Measurements from ENCODE around the gene PTGER3. TPM values are rescaled to one million over a fixed set of nuclear protein-coding genes. Genes with fewer than 3 reads are reported as not detected.

PTGER3 gene
- total and polyA plus RNA-seq, 2 experiments from 2014 or later: 0.45 to 1.6 TPM

- Mint-ChIP-seq H3K4me1 (no peaks in the 10 kb centered on the region; the same call in 2 of the 3 replicates), H3K36me3 (ENCODE audit: low read depth) (no peaks in the 10 kb centered on the region), H3K4me3 (no peak overlapping the region), H3K9me3 (no peaks in the 10 kb centered on the region), H3K27ac (no peak overlapping the region), H3K27me3 (ENCODE audit: insufficient read depth, low read depth, poor library complexity) (peaks cover 3% of the 10 kb centered on the region)
- no peaks in the 10 kb centered on the region for H3K9me2 ChIP-seq (ENCODE audit: insufficient read depth)
- TF ChIP-seq CTCF (conservative IDR thresholded peaks at IDR 0.05; ENCODE audit: low read depth in 2 of 2) (no peak), NANOG (IDR thresholded peaks at IDR 0.05; ENCODE audit: borderline replicate concordance) (no peak), ETS1 (IDR thresholded peaks at IDR 0.05) (no peak), REST (IDR thresholded peaks at IDR 0.05; ENCODE audit: unreplicated experiment) (no peak), POLR2AphosphoS5 (IDR thresholded peaks at IDR 0.05; ENCODE audit: low read depth) (no peak), CREB1 (CRISPR knock-in tag; IDR thresholded peaks at IDR 0.05; ENCODE audit: low read depth) (no peak), STAT1 (IDR thresholded peaks at IDR 0.05; ENCODE audit: unreplicated experiment) (no peak), ZNF462 (CRISPR knock-in tag; IDR thresholded peaks at IDR 0.05) (no peak), ZNF331 (CRISPR knock-in tag; IDR thresholded peaks at IDR 0.05; ENCODE audit: low read depth) (no peak), ZNF114 (CRISPR knock-in tag; IDR thresholded peaks at IDR 0.05) (no peak), JUNB (IDR thresholded peaks at IDR 0.05; ENCODE audit: unreplicated experiment) (no peak), EZH2 (IDR thresholded peaks at IDR 0.05; ENCODE audit: low read depth, unreplicated experiment) (no peak), EZH2phosphoT487 (IDR thresholded peaks at IDR 0.05; ENCODE audit: unreplicated experiment) (no peak)
- H3K79me2 ChIP-seq (replicated peaks; ENCODE audit: insufficient read depth): no peaks in the 10 kb centered on the region
- no peak overlapping the region for H3K4me2 ChIP-seq
- no peak overlapping the region for H3K27ac ChIP-seq (ENCODE audit: low read depth)
- H4K20me1 ChIP-seq (replicated peaks; ENCODE audit: insufficient read depth): no peaks in the 10 kb centered on the region
- H3F3A ChIP-seq (replicated peaks; ENCODE audit: low read depth): no peaks in the 10 kb centered on the region
- no peak overlapping the region for H3K4me3 ChIP-seq
- no peak for ATAC-seq
- no peaks in the 10 kb centered on the region for H3K4me1 ChIP-seq (ENCODE audit: insufficient read depth)
- no peak for DNase-seq (ENCODE audit: low spot score)
- no peaks in the 10 kb centered on the region for H3K36me3 ChIP-seq (ENCODE audit: insufficient read depth)
- peaks cover 20% of the 10 kb centered on the region; the same call in 1 of the 2 replicates for H3K27me3 ChIP-seq (ENCODE audit: insufficient read depth)
- H2AFZ ChIP-seq: no peak overlapping the region
Observed at GRCh38 chr1:71087713-71088112, 40.1 kb upstream of the PTGER3 start.

Measured in GM23338 (cell line).